ENCODE data around the gene MIA. TPM values are rescaled to one million over a fixed set of nuclear protein-coding genes. Genes with fewer than 3 reads are reported as not detected.

MIA gene
- total and polyA plus RNA-seq, 9 of the 15 experiments (the other 6 are each of a cell fraction or from before 2014, with no cell fraction given), result 0.21 TPM; not detected in 8

- TF ChIP-seq, protein P1, sequence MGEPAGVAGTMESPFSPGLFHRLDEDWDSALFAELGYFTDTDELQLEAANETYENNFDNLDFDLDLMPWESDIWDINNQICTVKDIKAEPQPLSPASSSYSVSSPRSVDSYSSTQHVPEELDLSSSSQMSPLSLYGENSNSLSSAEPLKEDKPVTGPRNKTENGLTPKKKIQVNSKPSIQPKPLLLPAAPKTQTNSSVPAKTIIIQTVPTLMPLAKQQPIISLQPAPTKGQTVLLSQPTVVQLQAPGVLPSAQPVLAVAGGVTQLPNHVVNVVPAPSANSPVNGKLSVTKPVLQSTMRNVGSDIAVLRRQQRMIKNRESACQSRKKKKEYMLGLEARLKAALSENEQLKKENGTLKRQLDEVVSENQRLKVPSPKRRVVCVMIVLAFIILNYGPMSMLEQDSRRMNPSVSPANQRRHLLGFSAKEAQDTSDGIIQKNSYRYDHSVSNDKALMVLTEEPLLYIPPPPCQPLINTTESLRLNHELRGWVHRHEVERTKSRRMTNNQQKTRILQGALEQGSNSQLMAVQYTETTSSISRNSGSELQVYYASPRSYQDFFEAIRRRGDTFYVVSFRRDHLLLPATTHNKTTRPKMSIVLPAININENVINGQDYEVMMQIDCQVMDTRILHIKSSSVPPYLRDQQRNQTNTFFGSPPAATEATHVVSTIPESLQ (CRISPR knock-in tag; IDR thresholded peaks at IDR 0.05), result no peak
- peak; percentile 85 for TF ChIP-seq ATF7 (IDR thresholded peaks at IDR 0.05)
- no peak for TF ChIP-seq HMG20B (CRISPR knock-in tag; IDR thresholded peaks at IDR 0.05)
- TF ChIP-seq RUNX1 (IDR thresholded peaks at IDR 0.05; ENCODE audit: low read depth), result no peak
- 0 out of 4 replicates have a peak, but pooled peaks of 1 of the 2 experiments have one; percentile 42 for TF ChIP-seq ZMIZ1 (IDR thresholded peaks at IDR 0.05; ENCODE audit: low read depth in 2 of 2, low read length in 2 of 2)
- peak; percentile 73; the same call in 1 of the 2 replicates for TF ChIP-seq POLR2A (conservative IDR thresholded peaks at IDR 0.05)
- TF ChIP-seq POLR2H (tag; IDR thresholded peaks at IDR 0.05; ENCODE audit: low read depth), result peak; percentile 79
- TF ChIP-seq SRSF9 (IDR thresholded peaks at IDR 0.05; ENCODE audit: borderline replicate concordance, low read depth, low read length), result no peak
- TF ChIP-seq MTA1 (IDR thresholded peaks at IDR 0.05; ENCODE audit: borderline replicate concordance), result no peak
- TF ChIP-seq ZNF174 (CRISPR knock-in tag; IDR thresholded peaks at IDR 0.05), result no peak
- no peak for TF ChIP-seq RAD21 (CRISPR knock-in tag; conservative IDR thresholded peaks at IDR 0.05 in 1 of 2, IDR thresholded peaks at IDR 0.05 in 1 of 2)
- TF ChIP-seq SETDB1 (IDR thresholded peaks at IDR 0.05; ENCODE audit: low read length), result no peak
- TF ChIP-seq POLR2G (IDR thresholded peaks at IDR 0.05; ENCODE audit: low read depth, low read length), result peak; percentile 86
- TF ChIP-seq HES1 (IDR thresholded peaks at IDR 0.05; ENCODE audit: low read depth), result 0 out of 2 replicates have a peak, but pooled peaks have one; percentile 41
- TF ChIP-seq ILK (tag; IDR thresholded peaks at IDR 0.05; ENCODE audit: borderline replicate concordance, low read depth), result no peak
- TF ChIP-seq ZNF124 (CRISPR knock-in tag; IDR thresholded peaks at IDR 0.05), result no peak
- TF ChIP-seq, protein P2, sequence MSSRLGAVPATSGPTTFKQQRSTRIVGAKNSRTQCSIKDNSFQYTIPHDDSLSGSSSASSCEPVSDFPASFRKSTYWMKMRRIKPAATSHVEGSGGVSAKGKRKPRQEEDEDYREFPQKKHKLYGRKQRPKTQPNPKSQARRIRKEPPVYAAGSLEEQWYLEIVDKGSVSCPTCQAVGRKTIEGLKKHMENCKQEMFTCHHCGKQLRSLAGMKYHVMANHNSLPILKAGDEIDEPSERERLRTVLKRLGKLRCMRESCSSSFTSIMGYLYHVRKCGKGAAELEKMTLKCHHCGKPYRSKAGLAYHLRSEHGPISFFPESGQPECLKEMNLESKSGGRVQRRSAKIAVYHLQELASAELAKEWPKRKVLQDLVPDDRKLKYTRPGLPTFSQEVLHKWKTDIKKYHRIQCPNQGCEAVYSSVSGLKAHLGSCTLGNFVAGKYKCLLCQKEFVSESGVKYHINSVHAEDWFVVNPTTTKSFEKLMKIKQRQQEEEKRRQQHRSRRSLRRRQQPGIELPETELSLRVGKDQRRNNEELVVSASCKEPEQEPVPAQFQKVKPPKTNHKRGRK (tag; IDR thresholded peaks at IDR 0.05), result no peak
- no peak for TF ChIP-seq PTBP1 (IDR thresholded peaks at IDR 0.05; ENCODE audit: low read depth, low read length)
- TF ChIP-seq, protein P3, sequence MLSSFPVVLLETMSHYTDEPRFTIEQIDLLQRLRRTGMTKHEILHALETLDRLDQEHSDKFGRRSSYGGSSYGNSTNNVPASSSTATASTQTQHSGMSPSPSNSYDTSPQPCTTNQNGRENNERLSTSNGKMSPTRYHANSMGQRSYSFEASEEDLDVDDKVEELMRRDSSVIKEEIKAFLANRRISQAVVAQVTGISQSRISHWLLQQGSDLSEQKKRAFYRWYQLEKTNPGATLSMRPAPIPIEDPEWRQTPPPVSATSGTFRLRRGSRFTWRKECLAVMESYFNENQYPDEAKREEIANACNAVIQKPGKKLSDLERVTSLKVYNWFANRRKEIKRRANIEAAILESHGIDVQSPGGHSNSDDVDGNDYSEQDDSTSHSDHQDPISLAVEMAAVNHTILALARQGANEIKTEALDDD (IDR thresholded peaks at IDR 0.05), result no peak
These were observed 23.6 kb downstream of the MIA start, which contains the start of gene EGLN2 (continued) for GRCh38 chr19:40798683-40799557.

Measured in K562 (cell line).